Cardiac fibroblast (primary cell): Measurements from ENCODE around the gene UCK1.

ENCODE experiments used
- DNase-seq, 2 donors: peaks; one replicate each; pipeline versions ENCODE4 v3.0.0 to v3.0.0-alpha.2; 2010; ENCODE audit warnings: low read depth in 2 of 2
- H3K4me3 ChIP-seq, 2 donors: replicated peaks in 1 of 2; 1 replicate in 1 of 2; 2 replicates in 1 of 2; pipeline ENCODE4 v1.5.1; 2011; ENCODE audit warnings: low read depth in 2 of 2, low read length in 2 of 2, mild to moderate bottlenecking in 2 of 2, moderate library complexity in 1 of 2
- TF ChIP-seq, protein P1 (sequence below): IDR thresholded peaks from one replicate; pipeline ENCODE4 v1.5.1; 2011; ENCODE audit warnings: low read depth, mild to moderate bottlenecking, low read length, inconsistent platforms

The UCK1 gene

DNA sequence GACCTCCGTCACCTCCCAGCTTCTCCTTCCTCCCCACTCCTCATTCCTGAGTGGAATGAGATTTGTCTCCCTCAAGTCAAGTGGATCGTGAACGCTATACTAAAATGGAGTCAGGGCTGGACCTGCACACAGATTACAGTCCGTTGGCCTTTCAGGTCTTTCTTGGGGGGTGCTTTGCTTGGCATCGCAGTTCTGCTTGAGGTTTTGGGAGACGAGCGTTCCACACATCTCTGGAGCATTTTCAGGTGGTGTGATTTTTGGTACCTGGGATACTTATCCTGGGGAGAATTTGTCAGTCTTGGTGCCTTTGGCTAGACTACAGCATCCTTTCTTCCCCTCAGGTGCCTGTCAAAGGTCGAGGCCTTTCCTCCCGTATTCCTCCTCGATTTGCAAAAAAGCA lies 52.2 kb downstream of the UCK1 start:
- TF ChIP-seq, protein P1, sequence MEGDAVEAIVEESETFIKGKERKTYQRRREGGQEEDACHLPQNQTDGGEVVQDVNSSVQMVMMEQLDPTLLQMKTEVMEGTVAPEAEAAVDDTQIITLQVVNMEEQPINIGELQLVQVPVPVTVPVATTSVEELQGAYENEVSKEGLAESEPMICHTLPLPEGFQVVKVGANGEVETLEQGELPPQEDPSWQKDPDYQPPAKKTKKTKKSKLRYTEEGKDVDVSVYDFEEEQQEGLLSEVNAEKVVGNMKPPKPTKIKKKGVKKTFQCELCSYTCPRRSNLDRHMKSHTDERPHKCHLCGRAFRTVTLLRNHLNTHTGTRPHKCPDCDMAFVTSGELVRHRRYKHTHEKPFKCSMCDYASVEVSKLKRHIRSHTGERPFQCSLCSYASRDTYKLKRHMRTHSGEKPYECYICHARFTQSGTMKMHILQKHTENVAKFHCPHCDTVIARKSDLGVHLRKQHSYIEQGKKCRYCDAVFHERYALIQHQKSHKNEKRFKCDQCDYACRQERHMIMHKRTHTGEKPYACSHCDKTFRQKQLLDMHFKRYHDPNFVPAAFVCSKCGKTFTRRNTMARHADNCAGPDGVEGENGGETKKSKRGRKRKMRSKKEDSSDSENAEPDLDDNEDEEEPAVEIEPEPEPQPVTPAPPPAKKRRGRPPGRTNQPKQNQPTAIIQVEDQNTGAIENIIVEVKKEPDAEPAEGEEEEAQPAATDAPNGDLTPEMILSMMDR, result no peak
- DNase-seq, result no peak
- H3K4me3 ChIP-seq, result no peak overlapping the region

DNA sequence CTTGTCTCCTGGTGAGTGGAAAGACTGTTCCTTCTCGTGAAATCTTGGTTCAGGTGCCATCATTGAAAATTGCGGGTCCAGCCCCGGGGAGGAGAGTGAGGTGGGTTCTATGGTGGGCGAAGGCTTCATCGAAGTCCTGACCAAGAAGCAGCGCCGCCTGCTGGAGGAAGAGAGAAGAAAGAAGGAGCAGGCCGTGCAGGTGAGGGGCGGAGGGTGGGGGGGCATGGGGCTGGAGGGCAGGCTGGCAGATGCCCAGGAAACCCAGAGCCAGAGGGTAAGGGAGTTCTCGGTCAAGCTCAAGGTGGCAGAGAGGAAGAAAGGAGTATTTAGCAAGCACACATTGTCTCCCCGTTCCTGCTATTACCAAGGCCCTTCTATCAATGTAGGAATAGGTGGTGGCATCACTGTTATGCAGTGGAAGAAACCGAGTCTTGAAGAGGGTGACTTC lies 52.6 kb downstream of the UCK1 start:
- peak; percentile 34 to 42 for DNase-seq
- TF ChIP-seq, protein P1, result peak; percentile 53

DNA sequence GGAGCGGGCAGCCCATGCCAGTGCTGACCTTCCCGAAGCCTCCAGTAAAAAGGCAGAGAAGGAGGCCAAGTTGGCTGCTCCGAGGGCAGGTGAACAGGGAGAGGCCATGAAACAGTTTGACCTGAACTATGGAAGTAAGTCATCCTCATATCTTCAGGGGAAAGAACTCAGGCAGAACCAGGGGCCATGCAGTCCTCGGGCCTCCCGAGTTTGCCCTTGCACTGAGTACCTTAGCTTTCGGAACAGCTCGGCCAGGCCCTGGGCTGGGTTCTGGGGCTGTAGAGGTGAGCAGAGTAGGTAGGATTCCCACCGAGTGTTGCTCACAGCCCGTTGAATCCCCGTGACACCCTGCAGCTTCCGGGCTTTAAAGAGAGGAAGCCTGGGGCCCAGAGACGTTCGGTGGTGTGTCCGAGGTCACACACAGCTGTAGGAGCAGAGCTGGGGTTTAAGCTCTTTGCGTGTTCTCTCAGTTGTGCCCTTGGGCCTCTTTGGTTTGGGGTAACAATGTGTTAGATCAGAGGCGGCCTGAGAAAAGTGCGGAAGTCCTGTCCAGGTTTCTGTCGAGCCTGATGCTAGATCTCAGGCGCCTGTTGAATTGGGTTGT lies 53.1 kb downstream of the UCK1 start:
- TF ChIP-seq, protein P1, result no peak
- DNase-seq, result no peak
- no peak overlapping the region for H3K4me3 ChIP-seq

More for the DNA sequence above, 52.6 kb downstream of the UCK1 start:
- H3K4me3 ChIP-seq, result no peak overlapping the region

DNA sequence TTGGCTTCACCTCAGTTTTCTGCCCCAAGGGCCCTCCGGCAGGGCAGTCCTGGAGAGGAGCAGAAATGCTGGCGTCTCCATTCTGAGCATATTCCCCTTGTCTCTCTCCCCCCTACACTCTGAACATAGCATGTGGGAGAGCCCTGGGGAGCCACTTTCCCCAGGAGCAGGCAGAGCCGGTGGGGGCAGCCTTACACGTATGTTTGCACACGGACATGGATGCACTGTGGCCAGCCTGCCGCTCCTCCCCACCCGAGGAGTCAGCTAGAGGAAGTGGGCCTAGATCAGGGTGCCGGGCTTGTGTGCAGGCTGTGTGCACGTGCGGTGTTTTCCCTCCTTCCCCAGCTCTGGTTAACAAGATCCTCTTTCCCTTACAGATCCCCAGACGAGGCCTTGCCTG lies 53.7 kb downstream of the UCK1 start:
- H3K4me3 ChIP-seq, result no peak overlapping the region
- TF ChIP-seq, protein P1, result no peak
- DNase-seq, result no peak

DNA sequence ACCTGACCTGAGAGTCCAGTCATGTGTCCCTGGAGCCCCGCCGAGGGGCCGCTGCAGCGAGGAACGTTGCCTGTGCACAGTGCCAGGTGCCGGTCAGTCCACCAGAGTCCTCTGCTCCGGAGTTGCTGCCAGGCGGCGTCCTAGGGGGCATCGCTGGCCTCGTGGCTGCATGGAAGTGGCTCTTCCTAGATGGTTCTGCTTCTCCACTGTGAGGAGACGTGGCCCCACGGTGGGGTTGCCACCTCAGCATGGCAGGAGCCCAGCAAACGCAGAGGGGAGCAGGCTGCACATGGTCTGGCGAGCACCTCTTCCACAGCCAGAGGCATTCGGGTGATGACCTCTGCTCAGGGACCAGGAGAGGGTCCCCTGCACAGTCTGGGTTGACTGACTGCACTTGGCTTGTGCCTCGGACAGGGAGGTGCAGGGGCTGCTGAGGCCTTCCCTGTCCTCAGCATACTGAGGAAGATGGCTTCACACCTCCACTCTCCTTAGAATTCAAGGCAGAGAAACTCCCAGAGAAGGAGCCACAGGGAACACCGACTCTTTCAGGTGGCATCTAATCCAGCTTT lies 54.2 kb downstream of the UCK1 start:
- no peak overlapping the region for H3K4me3 ChIP-seq
- DNase-seq, result no peak
- TF ChIP-seq, protein P1, result no peak

DNA sequence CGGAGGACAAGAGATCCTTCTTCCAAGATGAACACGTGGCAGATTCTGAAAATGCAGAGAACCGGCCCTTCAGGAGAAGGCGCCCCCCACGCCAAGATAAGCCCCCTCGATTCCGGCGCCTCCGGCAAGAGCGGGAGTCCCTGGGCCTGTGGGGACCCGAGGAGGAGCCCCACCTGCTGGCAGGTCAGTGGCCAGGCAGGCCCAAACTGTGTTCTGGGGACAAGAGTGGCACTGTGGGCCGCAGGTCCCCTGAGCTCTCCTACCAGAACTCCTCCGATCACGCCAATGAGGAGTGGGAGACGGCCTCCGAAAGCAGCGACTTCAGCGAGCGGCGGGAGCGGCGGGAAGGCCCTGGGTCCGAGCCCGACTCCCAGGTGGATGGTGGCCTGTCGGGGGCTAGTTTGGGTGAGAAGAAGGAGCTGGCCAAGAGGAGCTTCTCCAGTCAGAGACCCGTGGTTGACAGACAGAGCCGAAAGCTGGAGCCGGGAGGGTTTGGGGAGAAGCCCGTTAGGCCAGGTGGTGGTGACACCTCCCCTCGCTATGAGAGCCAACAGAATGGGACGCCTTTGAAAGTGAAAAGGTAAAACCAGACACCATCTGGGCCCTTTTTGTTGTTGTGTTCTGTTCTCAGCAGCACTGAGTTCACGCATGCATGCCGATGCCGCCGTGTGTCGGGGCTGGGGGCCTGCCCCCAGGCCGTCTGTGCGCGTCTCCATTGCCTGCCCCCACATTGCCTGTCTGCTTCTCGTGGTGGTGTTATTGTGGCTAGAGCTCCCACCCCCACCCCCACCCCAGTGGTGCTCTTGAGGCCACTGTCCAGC lies 54.9 kb downstream of the UCK1 start:
- H3K4me3 ChIP-seq, result no peak overlapping the region
- TF ChIP-seq, protein P1, result peak; percentile 49
- no peak for DNase-seq
